K562 treated with DMSO at 1 percent for 4 hours (cell line): ENCODE results near the gene DNASE1L3. TPM values are rescaled to one million over a fixed set of nuclear protein-coding genes. Genes with fewer than 3 reads are reported as not detected.

Experiments
- total RNA-seq: library from RNA; unstranded; fragments of 300-600 nt; gene quantifications from 2 replicates; pipeline ENCODE4 v1.2.3, GENCODE V29; 2022; ENCODE audit not compliant: insufficient read depth

Gene DNASE1L3
- total RNA-seq, result not detected in 2 replicates

DNA sequence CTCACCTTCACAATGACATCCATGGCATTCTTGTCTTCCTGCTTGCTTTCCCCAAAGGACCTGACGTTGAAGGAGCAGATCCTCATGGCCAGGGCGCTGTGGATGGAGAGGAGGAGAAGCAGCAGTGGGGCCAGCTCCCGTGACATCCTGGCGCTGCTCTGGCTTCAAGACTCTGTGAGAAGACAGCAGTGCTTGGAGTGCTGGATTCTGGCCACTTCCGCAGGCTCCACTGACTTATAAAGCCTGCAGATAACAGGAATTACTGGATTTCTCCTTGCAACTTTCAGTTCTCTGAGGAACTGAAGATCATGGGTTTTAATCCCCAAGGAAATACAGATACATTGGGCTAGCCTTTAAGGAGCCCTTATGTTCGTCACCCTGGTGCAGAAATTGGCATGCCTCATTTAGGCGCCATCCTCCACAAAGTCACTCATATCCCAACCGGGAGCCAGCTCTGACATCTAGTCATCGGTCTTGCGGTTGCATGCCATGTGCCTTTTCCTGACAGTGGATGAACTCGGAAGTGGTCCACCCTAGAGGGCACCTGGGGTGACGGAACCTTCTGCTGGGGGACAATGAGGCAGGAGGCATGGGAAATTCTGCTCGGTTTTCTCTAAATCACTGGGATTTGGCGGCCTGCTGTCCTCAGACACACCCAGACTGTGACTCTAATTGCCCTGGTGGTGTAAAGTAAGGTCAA is at the start of gene DNASE1L3:
TSS of gene DNASE1L3 (minus strand) at position 212 of the 700 bp plus-strand sequence. CDS start at position 146, 66 bp downstream.

DNA sequence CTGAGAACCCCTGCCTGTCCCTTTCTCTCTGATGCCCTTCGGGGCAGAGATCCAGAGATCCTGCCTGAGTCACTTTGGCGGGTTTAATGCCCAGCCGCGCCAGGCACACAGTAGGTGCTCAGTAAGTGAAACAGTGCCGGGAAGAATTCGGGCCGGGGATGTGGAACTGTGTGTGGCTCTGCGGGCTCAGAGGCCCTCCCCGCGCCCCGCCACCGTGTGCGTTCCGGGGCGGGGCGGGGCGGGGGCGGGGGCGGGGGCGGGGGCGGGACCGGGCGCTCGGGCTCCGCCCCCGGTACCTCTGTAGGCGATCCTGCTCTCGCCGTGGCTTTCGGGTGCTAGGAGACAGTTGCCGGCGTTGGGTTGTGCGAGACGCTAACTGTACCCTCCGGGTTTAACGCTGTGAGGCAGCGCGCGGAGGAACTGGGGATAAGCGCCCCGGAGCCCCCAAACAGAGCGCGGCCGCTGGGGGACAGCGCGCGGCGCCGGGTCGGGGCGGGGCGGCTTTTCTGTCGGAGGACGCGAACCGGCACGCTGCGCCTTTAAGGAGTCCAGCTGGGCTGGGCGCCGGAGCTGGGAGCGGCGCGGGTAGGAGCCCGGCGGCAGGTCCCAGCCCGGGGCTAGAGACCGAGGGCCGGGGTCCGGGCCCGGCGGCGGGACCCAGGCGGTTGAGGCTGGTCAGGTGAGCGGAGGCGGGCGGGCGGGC is 26.6 kb upstream of the DNASE1L3 start, which contains the start of gene ABHD6:
TSS of gene ABHD6 (plus strand) at position 555 of the 703 bp plus-strand sequence. CDS start 18,795 bp downstream, outside the sequence.

Other genes with a start within 250 kb of the DNASE1L3 start
- 89.7 and 95.9 TPM in 2 replicates for gene FLNB, start 202.6 kb downstream of the DNASE1L3 start, total RNA-seq
- 5.4 and 6.5 TPM in 2 replicates for gene ABHD6, start 26.8 kb upstream of the DNASE1L3 start, total RNA-seq
- 4.6 and 7.3 TPM in 2 replicates for gene RPP14, start 95.3 kb upstream of the DNASE1L3 start, total RNA-seq
- gene HTD2, start 95.5 kb upstream of the DNASE1L3 start, total RNA-seq, result 3.3 and 4.0 TPM in 2 replicates
- gene PXK, start 121.9 kb upstream of the DNASE1L3 start, total RNA-seq, result 12.6 and 14.6 TPM in 2 replicates
- gene PDHB, start 222.9 kb upstream of the DNASE1L3 start, total RNA-seq, result 40.8 and 42.6 TPM in 2 replicates